K562 (cell line): ENCODE results near the gene PASD1. TPM values are rescaled to one million over a fixed set of nuclear protein-coding genes. Genes with fewer than 3 reads are reported as not detected.

ENCODE experiments used
- BCL6 ChIP-seq: fragments of 250-450 bp; sonication (Bioruptor Pico); IDR thresholded peaks from 2 replicates; pipeline ENCODE4 v1.4.0; 2020
- CHCHD3 ChIP-seq: fragments of 250-450 bp; sonication (Bioruptor Pico); IDR thresholded peaks from 2 replicates; pipeline ENCODE4 v2.1.2; 2022; ENCODE audit warnings: mild to moderate bottlenecking
- CXXC5 ChIP-seq: fragments of 250-450 bp; sonication (Bioruptor Pico); IDR thresholded peaks from 2 replicates; pipeline ENCODE4 v1.8.0; 2022; ENCODE audit warnings: inconsistent platforms, mild to moderate bottlenecking, moderate library complexity
- ZNF384 ChIP-seq: IDR thresholded peaks from 2 replicates; pipeline ENCODE4 v1.6.1; 2012; ENCODE audit warnings: low read depth, low read length, improper control_type of control experiment
- polyA plus RNA-seq, 8 experiments: library from polyadenylated mRNA; depleted of rRNA in 4 of 8; stranded (reverse) in 5 of 8; unstranded in 3 of 8; fragments of >200 nt; fragmentation: Nextera tagmentation in 2 of 8; fragmentation: Illumina TruSeq in 1 of 8; extraction: Ambion mirVana in 2 of 8; extraction: Trizol in 1 of 8; gene quantifications; 2 replicates each; pipeline versions ENCODE4 v1.2.1 to v1.2.3, GENCODE V29; 2011 to 2014; ENCODE audit warnings: inconsistent platforms in 1 of 8, missing spikeins in 1 of 8
- total RNA-seq, 7 experiments: library from RNA; depleted of rRNA in 6 of 7; stranded (reverse); fragments of >200 nt in 6 of 7; fragmentation: Illumina TruSeq in 2 of 7; extraction: Trizol in 2 of 7; gene quantifications; 2 replicates each; pipeline versions ENCODE4 v1.2.1 to v1.2.3, GENCODE V29; 2011 to 2021; ENCODE audit warnings: low replicate concordance in 1 of 7
- TF ChIP-seq, protein P1 (sequence below): fragments of 250-450 bp; sonication (Bioruptor Pico); IDR thresholded peaks from 2 replicates; pipeline ENCODE4 v1.4.0; 2020
- TF ChIP-seq, protein P2 (sequence below): sonication (generic); formaldehyde crosslinking; IDR thresholded peaks from 2 replicates; pipeline ENCODE4 v1.8.1; 2023; ENCODE audit warnings: mild to moderate bottlenecking, missing genetic modification reagents
- TF ChIP-seq, protein P3 (sequence below): fragments of 450-650 bp; IDR thresholded peaks from 2 replicates; pipeline ENCODE4 v1.6.1; 2016; ENCODE audit warnings: mild to moderate bottlenecking, moderate library complexity
- TF ChIP-seq, protein P4 (sequence below): sonication (generic); formaldehyde crosslinking; IDR thresholded peaks from 2 replicates; pipeline ENCODE4 v1.9.0; 2022; ENCODE audit warnings: mild to moderate bottlenecking, missing genetic modification reagents

Gene PASD1
- total and polyA plus RNA-seq, 9 of the 15 experiments (the other 6 are each of a cell fraction or from before 2014, with no cell fraction given) = 1.7 to 12.8 (median 9.6) TPM

DNA sequence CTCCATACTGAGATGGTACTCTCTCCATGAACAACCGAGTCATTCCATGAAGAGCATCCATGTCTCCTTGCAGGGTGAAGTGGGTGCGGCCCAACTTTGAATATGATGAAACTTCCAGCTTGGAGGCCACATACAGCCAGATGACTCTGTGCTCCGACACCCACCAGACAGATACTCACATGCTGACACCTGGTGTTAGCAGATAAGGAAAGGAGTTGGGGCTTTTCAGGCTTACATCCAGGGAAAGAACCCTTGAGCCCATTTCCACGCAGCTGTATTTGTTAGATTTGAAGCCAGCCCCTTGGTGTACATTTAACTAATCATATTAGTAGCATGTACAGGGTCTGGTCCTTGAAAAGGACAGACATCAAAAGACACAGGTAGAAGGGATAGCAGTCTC lies 69.7 kb downstream of the PASD1 start (continued):
- TF ChIP-seq, protein P1, sequence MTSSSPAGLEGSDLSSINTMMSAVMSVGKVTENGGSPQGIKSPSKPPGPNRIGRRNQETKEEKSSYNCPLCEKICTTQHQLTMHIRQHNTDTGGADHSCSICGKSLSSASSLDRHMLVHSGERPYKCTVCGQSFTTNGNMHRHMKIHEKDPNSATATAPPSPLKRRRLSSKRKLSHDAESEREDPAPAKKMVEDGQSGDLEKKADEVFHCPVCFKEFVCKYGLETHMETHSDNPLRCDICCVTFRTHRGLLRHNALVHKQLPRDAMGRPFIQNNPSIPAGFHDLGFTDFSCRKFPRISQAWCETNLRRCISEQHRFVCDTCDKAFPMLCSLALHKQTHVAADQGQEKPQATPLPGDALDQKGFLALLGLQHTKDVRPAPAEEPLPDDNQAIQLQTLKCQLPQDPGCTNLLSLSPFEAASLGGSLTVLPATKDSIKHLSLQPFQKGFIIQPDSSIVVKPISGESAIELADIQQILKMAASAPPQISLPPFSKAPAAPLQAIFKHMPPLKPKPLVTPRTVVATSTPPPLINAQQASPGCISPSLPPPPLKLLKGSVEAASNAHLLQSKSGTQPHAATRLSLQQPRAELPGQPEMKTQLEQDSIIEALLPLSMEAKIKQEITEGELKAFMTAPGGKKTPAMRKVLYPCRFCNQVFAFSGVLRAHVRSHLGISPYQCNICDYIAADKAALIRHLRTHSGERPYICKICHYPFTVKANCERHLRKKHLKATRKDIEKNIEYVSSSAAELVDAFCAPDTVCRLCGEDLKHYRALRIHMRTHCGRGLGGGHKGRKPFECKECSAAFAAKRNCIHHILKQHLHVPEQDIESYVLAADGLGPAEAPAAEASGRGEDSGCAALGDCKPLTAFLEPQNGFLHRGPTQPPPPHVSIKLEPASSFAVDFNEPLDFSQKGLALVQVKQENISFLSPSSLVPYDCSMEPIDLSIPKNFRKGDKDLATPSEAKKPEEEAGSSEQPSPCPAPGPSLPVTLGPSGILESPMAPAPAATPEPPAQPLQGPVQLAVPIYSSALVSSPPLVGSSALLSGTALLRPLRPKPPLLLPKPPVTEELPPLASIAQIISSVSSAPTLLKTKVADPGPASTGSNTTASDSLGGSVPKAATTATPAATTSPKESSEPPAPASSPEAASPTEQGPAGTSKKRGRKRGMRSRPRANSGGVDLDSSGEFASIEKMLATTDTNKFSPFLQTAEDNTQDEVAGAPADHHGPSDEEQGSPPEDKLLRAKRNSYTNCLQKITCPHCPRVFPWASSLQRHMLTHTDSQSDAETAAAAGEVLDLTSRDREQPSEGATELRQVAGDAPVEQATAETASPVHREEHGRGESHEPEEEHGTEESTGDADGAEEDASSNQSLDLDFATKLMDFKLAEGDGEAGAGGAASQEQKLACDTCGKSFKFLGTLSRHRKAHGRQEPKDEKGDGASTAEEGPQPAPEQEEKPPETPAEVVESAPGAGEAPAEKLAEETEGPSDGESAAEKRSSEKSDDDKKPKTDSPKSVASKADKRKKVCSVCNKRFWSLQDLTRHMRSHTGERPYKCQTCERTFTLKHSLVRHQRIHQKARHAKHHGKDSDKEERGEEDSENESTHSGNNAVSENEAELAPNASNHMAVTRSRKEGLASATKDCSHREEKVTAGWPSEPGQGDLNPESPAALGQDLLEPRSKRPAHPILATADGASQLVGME (CRISPR knock-in tag) = no peak
- TF ChIP-seq BCL6 (CRISPR knock-in tag) (no peak), CHCHD3 (CRISPR knock-in tag) (no peak), ZNF384 (no peak), CXXC5 (peak; percentile 51)
- TF ChIP-seq, protein P2, sequence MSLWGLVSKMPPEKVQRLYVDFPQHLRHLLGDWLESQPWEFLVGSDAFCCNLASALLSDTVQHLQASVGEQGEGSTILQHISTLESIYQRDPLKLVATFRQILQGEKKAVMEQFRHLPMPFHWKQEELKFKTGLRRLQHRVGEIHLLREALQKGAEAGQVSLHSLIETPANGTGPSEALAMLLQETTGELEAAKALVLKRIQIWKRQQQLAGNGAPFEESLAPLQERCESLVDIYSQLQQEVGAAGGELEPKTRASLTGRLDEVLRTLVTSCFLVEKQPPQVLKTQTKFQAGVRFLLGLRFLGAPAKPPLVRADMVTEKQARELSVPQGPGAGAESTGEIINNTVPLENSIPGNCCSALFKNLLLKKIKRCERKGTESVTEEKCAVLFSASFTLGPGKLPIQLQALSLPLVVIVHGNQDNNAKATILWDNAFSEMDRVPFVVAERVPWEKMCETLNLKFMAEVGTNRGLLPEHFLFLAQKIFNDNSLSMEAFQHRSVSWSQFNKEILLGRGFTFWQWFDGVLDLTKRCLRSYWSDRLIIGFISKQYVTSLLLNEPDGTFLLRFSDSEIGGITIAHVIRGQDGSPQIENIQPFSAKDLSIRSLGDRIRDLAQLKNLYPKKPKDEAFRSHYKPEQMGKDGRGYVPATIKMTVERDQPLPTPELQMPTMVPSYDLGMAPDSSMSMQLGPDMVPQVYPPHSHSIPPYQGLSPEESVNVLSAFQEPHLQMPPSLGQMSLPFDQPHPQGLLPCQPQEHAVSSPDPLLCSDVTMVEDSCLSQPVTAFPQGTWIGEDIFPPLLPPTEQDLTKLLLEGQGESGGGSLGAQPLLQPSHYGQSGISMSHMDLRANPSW (CRISPR knock-in tag) = no peak
- TF ChIP-seq, protein P3, sequence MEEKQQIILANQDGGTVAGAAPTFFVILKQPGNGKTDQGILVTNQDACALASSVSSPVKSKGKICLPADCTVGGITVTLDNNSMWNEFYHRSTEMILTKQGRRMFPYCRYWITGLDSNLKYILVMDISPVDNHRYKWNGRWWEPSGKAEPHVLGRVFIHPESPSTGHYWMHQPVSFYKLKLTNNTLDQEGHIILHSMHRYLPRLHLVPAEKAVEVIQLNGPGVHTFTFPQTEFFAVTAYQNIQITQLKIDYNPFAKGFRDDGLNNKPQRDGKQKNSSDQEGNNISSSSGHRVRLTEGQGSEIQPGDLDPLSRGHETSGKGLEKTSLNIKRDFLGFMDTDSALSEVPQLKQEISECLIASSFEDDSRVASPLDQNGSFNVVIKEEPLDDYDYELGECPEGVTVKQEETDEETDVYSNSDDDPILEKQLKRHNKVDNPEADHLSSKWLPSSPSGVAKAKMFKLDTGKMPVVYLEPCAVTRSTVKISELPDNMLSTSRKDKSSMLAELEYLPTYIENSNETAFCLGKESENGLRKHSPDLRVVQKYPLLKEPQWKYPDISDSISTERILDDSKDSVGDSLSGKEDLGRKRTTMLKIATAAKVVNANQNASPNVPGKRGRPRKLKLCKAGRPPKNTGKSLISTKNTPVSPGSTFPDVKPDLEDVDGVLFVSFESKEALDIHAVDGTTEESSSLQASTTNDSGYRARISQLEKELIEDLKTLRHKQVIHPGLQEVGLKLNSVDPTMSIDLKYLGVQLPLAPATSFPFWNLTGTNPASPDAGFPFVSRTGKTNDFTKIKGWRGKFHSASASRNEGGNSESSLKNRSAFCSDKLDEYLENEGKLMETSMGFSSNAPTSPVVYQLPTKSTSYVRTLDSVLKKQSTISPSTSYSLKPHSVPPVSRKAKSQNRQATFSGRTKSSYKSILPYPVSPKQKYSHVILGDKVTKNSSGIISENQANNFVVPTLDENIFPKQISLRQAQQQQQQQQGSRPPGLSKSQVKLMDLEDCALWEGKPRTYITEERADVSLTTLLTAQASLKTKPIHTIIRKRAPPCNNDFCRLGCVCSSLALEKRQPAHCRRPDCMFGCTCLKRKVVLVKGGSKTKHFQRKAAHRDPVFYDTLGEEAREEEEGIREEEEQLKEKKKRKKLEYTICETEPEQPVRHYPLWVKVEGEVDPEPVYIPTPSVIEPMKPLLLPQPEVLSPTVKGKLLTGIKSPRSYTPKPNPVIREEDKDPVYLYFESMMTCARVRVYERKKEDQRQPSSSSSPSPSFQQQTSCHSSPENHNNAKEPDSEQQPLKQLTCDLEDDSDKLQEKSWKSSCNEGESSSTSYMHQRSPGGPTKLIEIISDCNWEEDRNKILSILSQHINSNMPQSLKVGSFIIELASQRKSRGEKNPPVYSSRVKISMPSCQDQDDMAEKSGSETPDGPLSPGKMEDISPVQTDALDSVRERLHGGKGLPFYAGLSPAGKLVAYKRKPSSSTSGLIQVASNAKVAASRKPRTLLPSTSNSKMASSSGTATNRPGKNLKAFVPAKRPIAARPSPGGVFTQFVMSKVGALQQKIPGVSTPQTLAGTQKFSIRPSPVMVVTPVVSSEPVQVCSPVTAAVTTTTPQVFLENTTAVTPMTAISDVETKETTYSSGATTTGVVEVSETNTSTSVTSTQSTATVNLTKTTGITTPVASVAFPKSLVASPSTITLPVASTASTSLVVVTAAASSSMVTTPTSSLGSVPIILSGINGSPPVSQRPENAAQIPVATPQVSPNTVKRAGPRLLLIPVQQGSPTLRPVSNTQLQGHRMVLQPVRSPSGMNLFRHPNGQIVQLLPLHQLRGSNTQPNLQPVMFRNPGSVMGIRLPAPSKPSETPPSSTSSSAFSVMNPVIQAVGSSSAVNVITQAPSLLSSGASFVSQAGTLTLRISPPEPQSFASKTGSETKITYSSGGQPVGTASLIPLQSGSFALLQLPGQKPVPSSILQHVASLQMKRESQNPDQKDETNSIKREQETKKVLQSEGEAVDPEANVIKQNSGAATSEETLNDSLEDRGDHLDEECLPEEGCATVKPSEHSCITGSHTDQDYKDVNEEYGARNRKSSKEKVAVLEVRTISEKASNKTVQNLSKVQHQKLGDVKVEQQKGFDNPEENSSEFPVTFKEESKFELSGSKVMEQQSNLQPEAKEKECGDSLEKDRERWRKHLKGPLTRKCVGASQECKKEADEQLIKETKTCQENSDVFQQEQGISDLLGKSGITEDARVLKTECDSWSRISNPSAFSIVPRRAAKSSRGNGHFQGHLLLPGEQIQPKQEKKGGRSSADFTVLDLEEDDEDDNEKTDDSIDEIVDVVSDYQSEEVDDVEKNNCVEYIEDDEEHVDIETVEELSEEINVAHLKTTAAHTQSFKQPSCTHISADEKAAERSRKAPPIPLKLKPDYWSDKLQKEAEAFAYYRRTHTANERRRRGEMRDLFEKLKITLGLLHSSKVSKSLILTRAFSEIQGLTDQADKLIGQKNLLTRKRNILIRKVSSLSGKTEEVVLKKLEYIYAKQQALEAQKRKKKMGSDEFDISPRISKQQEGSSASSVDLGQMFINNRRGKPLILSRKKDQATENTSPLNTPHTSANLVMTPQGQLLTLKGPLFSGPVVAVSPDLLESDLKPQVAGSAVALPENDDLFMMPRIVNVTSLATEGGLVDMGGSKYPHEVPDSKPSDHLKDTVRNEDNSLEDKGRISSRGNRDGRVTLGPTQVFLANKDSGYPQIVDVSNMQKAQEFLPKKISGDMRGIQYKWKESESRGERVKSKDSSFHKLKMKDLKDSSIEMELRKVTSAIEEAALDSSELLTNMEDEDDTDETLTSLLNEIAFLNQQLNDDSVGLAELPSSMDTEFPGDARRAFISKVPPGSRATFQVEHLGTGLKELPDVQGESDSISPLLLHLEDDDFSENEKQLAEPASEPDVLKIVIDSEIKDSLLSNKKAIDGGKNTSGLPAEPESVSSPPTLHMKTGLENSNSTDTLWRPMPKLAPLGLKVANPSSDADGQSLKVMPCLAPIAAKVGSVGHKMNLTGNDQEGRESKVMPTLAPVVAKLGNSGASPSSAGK = no peak
- TF ChIP-seq, protein P4, sequence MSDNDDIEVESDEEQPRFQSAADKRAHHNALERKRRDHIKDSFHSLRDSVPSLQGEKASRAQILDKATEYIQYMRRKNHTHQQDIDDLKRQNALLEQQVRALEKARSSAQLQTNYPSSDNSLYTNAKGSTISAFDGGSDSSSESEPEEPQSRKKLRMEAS (CRISPR knock-in tag) = no peak
